ENCODE measurements around the gene NTM.

DNA sequence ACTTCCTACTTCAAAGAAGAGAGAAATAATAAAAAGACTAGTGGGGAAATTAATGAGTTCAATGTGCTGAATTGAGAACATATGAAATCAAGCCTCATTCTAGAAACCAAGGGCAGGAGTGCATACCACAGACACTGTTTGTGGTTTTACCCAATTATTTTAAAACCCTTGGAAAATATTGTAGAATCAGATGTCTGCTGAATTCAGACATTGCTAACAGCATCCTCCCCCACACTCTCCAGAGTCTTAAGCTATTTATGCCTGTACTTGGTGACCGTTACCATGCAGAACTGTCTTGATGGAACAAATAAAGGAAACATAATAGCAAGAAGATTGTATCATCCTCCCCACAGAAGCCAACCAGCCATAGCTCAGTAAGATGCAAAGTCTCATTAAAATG is 850.1 kb downstream of the NTM start:
- no peak for TF ChIP-seq ASH2L (IDR thresholded peaks at IDR 0.05; ENCODE audit: low read length)
- TF ChIP-seq, protein P1, sequence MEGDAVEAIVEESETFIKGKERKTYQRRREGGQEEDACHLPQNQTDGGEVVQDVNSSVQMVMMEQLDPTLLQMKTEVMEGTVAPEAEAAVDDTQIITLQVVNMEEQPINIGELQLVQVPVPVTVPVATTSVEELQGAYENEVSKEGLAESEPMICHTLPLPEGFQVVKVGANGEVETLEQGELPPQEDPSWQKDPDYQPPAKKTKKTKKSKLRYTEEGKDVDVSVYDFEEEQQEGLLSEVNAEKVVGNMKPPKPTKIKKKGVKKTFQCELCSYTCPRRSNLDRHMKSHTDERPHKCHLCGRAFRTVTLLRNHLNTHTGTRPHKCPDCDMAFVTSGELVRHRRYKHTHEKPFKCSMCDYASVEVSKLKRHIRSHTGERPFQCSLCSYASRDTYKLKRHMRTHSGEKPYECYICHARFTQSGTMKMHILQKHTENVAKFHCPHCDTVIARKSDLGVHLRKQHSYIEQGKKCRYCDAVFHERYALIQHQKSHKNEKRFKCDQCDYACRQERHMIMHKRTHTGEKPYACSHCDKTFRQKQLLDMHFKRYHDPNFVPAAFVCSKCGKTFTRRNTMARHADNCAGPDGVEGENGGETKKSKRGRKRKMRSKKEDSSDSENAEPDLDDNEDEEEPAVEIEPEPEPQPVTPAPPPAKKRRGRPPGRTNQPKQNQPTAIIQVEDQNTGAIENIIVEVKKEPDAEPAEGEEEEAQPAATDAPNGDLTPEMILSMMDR (IDR thresholded peaks at IDR 0.05; ENCODE audit: control extremely low read depth in 1 of 3, insufficient read depth in 1 of 3, low read depth in 1 of 3, low read length in 3 of 3) = no peak
- no peak for TF ChIP-seq HDAC2 (IDR thresholded peaks at IDR 0.05; ENCODE audit: borderline replicate concordance in 1 of 2, low read depth in 2 of 2, low read length in 2 of 2)
- TF ChIP-seq EGR1 (IDR thresholded peaks at IDR 0.05; ENCODE audit: borderline replicate concordance, low read depth, low read length) = no peak
- no peak for TF ChIP-seq RAD21 (IDR thresholded peaks at IDR 0.05 in 1 of 2, conservative IDR thresholded peaks at IDR 0.05 in 1 of 2; ENCODE audit: low read depth in 2 of 2, low read length in 2 of 2)
- no peak for TF ChIP-seq KDM1A (IDR thresholded peaks at IDR 0.05; ENCODE audit: borderline replicate concordance, low read length)
